Brain microvascular endothelial cell (primary cell): ENCODE measurements around the gene TMPRSS11E.

Experiments
- DNase-seq: peaks from one replicate; pipeline ENCODE4 v3.0.0-alpha.2; 2020
- H3K27ac ChIP-seq: fragments of 250-450 bp; sonication (Bioruptor Pico); 2 replicates; pipeline ENCODE4 v1.5.1; 2020; ENCODE audit warnings: mild to moderate bottlenecking, moderate library complexity
- H3K27me3 ChIP-seq: fragments of 250-450 bp; sonication (Bioruptor Pico); replicated peaks from 2 replicates; pipeline ENCODE4 v1.5.1; 2020; ENCODE audit warnings: mild to moderate bottlenecking
- H3K36me3 ChIP-seq: fragments of 250-450 bp; sonication (Bioruptor Pico); replicated peaks from 2 replicates; pipeline ENCODE4 v1.5.1; 2020; ENCODE audit warnings: mild to moderate bottlenecking
- H3K4me3 ChIP-seq: 2 replicates; pipeline ENCODE4 v1.5.1; 2011; ENCODE audit warnings: low read depth, mild to moderate bottlenecking, control low read depth, low read length, moderate library complexity
- in situ Hi-C: cut with HindIII; loops from 2 replicates; pipeline ENCODE4 v1.10.0; 2017; ENCODE audit warnings: low sequenced_read_pairs, low pct_ligation_motif_present
- TF ChIP-seq, protein P1 (sequence below): IDR thresholded peaks from 2 replicates; pipeline ENCODE4 v1.5.1; 2011; ENCODE audit warnings: low read depth, mild to moderate bottlenecking, moderate library complexity, low read length, control low read depth, inconsistent platforms; ENCODE audit errors: missing control alignments

TMPRSS11E gene

DNA sequence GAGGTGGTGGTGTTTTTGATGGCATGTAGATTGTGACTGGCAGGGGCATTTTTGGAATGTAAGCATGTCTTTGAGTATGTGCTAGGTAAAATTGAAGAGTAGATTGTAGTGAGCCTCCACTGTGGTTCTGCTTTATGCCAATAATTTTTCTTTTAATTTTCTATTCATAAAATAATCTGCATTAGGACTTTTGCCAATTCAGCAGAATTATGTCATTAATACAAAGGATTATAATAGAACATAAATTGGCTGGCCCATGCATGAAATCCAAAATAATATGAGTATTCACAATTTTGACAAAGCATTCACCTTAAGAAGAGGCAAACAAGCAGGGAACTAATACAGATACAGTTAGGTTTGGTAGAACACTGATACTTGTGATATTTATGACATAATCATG lies 14.9 kb upstream of the TMPRSS11E start:
- H3K27me3 ChIP-seq, result no peaks in the 10 kb centered on the region
- H3K27ac ChIP-seq, result no peak overlapping the region
- DNase-seq, result no peak
- no peaks in the 10 kb centered on the region for H3K36me3 ChIP-seq
- TF ChIP-seq, protein P1, sequence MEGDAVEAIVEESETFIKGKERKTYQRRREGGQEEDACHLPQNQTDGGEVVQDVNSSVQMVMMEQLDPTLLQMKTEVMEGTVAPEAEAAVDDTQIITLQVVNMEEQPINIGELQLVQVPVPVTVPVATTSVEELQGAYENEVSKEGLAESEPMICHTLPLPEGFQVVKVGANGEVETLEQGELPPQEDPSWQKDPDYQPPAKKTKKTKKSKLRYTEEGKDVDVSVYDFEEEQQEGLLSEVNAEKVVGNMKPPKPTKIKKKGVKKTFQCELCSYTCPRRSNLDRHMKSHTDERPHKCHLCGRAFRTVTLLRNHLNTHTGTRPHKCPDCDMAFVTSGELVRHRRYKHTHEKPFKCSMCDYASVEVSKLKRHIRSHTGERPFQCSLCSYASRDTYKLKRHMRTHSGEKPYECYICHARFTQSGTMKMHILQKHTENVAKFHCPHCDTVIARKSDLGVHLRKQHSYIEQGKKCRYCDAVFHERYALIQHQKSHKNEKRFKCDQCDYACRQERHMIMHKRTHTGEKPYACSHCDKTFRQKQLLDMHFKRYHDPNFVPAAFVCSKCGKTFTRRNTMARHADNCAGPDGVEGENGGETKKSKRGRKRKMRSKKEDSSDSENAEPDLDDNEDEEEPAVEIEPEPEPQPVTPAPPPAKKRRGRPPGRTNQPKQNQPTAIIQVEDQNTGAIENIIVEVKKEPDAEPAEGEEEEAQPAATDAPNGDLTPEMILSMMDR, result no peak
- in situ Hi-C loops, result no loop called here
- no peak overlapping the region for H3K4me3 ChIP-seq

DNA sequence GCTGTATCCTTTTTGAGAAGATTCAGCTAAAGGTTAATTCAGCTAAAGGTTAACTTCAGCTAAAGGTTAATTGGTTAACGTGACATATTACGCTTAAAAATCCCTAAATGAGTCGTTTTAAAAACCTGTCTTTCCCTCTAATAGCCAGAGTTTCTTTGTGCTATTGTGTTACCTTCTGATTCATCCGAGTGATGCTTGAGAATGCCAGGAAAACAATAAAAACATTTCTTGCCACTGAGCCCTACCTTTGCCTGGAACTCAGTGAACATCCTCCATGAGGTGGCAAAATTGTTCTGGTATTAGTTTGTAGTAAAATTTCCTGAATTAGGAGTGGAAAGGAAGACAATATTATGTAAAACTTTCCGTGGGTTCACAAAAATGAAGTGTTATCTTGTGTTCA lies 13.7 kb upstream of the TMPRSS11E start:
- DNase-seq, result no peak
- no peaks in the 10 kb centered on the region for H3K27me3 ChIP-seq
- TF ChIP-seq, protein P1, result no peak
- in situ Hi-C loops, result no loop called here
- no peaks in the 10 kb centered on the region for H3K36me3 ChIP-seq
- no peak overlapping the region for H3K27ac ChIP-seq
- no peak overlapping the region for H3K4me3 ChIP-seq

DNA sequence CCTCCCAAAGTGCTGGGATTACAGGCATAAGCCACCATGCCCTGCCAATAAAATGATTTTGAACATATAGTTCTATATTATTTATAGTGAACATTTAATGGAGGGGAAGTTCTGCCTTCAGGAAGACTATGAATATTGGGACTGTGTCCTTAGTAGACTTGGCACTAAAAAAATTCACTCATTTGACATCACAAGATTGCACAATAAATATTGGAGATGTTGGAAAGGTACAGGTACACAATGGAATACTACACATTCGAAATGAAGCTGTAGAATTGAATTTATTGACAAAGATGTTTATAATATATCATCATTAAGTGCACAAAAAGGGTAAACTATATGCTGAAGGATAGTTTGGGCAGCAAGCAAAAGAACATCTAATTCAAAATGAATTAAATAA lies 13.0 kb upstream of the TMPRSS11E start:
- Histone ChIP-seq H3K36me3 (no peaks in the 10 kb centered on the region), H3K27me3 (no peaks in the 10 kb centered on the region), H3K4me3 (no peak overlapping the region), H3K27ac (no peak overlapping the region)
- TF ChIP-seq, protein P1, result no peak
- no peak for DNase-seq
- in situ Hi-C loops, result no loop called here

DNA sequence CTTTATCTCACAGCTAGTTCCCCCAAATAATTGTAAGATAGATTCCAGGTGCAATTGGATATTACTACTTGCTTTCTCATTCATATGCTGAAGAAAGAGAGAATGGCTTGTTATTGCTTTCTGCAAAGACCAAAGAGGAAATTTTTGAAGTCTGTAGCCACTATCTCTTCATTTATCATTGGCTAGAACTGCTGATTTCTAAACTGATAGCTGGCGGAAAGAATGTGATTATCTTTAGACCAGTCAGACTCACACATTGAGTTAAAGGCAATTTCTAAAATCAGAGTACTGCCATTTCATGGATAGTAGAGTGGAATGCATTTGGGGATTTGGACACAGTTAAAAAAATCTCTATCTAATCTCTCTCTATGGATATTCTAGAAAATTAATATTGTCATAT lies 12.4 kb upstream of the TMPRSS11E start:
- DNase-seq, result no peak
- Histone ChIP-seq H3K36me3 (no peaks in the 10 kb centered on the region), H3K27me3 (no peaks in the 10 kb centered on the region), H3K4me3 (no peak overlapping the region), H3K27ac (no peak overlapping the region)
- TF ChIP-seq, protein P1, result no peak
- in situ Hi-C loops, result no loop called here

DNA sequence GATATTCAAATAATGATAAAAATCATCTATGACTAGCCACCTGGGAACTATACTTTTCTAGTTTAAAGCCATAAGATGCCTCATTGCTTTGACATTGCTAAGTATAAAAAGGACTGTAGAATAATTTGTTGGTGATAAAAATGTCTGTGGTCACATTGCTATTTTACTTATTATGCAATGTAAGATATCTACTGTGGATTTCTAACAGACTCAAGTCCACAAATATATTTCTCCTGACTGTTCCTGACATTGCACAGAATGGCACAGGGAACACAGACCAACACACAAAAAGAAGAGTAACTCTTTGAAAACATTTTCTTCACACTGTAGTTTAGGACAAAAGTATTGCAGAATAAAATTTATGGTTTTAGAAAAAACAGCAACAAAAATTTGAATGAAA lies 2.2 kb upstream of the TMPRSS11E start:
- Histone ChIP-seq H3K36me3 (no peaks in the 10 kb centered on the region), H3K4me3 (no peak overlapping the region), H3K27me3 (no peaks in the 10 kb centered on the region), H3K27ac (no peak overlapping the region)
- TF ChIP-seq, protein P1, result no peak
- in situ Hi-C loops, result no loop called here
- no peak for DNase-seq
